Stimulated activated CD8-positive, alpha-beta memory T cell treated with anti-CD3 and anti-CD28 coated beads, Interleukin-12 subunit alpha, Interleukin-12 subunit beta, amount 100 ng/mL, for 24 hours (primary cell): ENCODE measurements around the gene ADGRD1.
"Not testable (repeated sequence)": the region's sequence is repeated elsewhere in the genome, so short reads cannot be mapped to it uniquely, and the experiment has no call there.

Experiments used
- DNase-seq: peaks from one replicate; pipeline ENCODE4 v3.0.0-alpha.2; 2020; ENCODE audit errors: extremely low read depth

ADGRD1 gene

GRCh38 chr12:130953771-130954543 lies at the start of gene ADGRD1:
Gene ADGRD1 (plus strand): TSS chr12:130953907. CDS start chr12:130954466, 559 bp downstream.
- no peak for DNase-seq

- DNase-seq: no peak
These were observed 49.6 kb upstream of the ADGRD1 start for GRCh38 chr12:130904064-130904463.

GRCh38 chr12:130904936-130905455 lies 48.7 kb upstream of the ADGRD1 start:
- DNase-seq: not testable (repeated sequence)

- no peak for DNase-seq
These were observed 44.6 kb upstream of the ADGRD1 start for GRCh38 chr12:130909111-130909510.

- DNase-seq: no peak
These were observed 42.5 kb upstream of the ADGRD1 start for GRCh38 chr12:130911193-130911592.

- DNase-seq: no peak
These were observed 41.8 kb upstream of the ADGRD1 start for GRCh38 chr12:130911933-130912332.

GRCh38 chr12:130916241-130916911 lies 37.3 kb upstream of the ADGRD1 start:
- no peak for DNase-seq

- DNase-seq: no peak
These were observed 36.1 kb upstream of the ADGRD1 start for GRCh38 chr12:130917607-130918006.

GRCh38 chr12:130919086-130919485 lies 34.6 kb upstream of the ADGRD1 start:
- no peak for DNase-seq

- no peak for DNase-seq
These were observed 33.5 kb upstream of the ADGRD1 start for GRCh38 chr12:130920119-130920703.

- DNase-seq: no peak
These were observed 32.9 kb upstream of the ADGRD1 start for GRCh38 chr12:130920723-130921381.

GRCh38 chr12:130922511-130922953 lies 31.2 kb upstream of the ADGRD1 start:
- no peak for DNase-seq

- no peak for DNase-seq
These were observed 28.6 kb upstream of the ADGRD1 start for GRCh38 chr12:130924966-130925665.

- no peak for DNase-seq
These were observed 28.1 kb upstream of the ADGRD1 start for GRCh38 chr12:130925666-130926015.

- no peak for DNase-seq
These were observed 24.3 kb upstream of the ADGRD1 start for GRCh38 chr12:130929363-130929762.

- DNase-seq: no peak
These were observed 21.4 kb upstream of the ADGRD1 start for GRCh38 chr12:130932061-130932930.

GRCh38 chr12:130933269-130933995 lies 20.3 kb upstream of the ADGRD1 start:
- DNase-seq: no peak

- no peak for DNase-seq
These were observed 19.0 kb upstream of the ADGRD1 start for GRCh38 chr12:130934753-130935152.

GRCh38 chr12:130936561-130936960 lies 17.1 kb upstream of the ADGRD1 start:
- no peak for DNase-seq

- no peak for DNase-seq
These were observed 16.6 kb upstream of the ADGRD1 start for GRCh38 chr12:130937063-130937462.
